Skin epidermis (tissue), 12 donors: ENCODE data around the gene TMEFF1.

ENCODE experiments used
- H3K27ac ChIP-seq, 21 experiments: fragments of 200-600 bp; sonication (generic) in 11 of 21; one replicate each; pipeline ENCODE4 v1.5.0; 2020; ENCODE audit warnings: mild to moderate bottlenecking in 3 of 21, inconsistent platforms in 2 of 21, moderate library complexity in 2 of 21
- H3K4me3 ChIP-seq, 7 experiments: fragments of 200-600 bp; sonication (generic) in 2 of 7; one replicate each; pipeline ENCODE4 v1.5.0; 2020; ENCODE audit warnings: inconsistent platforms in 2 of 7, mild to moderate bottlenecking in 2 of 7, moderate library complexity in 1 of 7

The TMEFF1 gene

DNA sequence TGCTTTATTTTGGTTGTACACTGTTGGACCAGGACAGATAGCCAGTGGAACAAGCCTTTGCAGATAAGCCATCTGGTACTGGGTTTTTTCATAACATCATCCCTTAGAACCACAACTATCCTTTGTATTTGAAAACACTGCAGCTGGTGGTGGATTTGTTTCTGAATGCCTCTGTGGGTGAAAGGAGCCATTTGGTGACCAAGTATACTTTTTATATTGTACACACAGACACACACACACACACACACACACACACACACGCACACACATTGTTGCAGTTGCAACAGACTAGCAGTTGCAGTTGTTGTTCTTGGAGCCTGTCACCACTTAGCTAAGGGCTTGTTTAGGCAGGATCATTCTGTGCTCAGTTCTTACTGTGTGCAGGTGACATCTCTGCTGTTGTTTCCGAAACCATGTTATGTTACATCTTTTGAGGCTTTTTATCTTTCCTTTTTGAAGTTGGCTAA lies 82.0 kb downstream of the TMEFF1 start:
- H3K27ac ChIP-seq: no peak overlapping the region
- H3K4me3 ChIP-seq: no peak overlapping the region

DNA sequence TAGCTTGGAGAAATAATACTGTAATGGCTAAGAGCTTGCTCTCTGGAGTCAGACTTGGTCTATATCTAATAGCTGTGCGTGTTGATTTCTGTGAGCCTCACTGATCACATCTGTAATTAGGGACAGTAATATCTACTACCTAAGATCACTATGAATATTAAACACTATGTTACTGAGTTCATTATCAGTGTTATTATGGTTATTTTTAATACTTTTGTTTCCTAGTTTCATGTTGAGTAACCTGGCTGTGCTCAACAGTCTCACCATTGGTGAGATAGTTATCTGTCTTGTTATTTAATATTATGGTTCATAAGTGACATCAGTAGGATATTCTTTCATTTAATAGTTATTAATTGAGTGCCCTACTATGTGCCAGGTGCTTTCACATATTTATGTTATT lies 82.5 kb downstream of the TMEFF1 start:
- H3K4me3 ChIP-seq: no peak overlapping the region
- no peak overlapping the region for H3K27ac ChIP-seq

DNA sequence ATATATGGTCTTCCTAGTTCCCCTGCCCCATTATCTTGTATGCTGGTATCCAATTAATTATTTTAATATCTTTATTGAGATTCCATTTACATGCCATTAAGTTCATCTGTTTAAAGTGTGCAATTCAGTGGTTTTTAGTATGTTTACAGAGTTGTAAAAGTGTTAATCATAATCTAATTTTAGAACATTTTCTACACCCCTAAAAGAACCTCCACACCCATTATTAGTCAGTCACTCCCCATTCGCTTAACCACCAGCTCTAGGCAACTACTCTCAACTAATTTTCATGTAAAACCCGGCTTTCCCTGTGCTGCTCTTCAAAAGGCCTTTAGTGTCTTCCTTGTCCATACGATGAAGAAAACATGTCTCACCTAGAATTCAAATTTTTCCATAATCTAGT lies 84.1 kb downstream of the TMEFF1 start:
- H3K4me3 ChIP-seq: no peak overlapping the region
- H3K27ac ChIP-seq: no peak overlapping the region

DNA sequence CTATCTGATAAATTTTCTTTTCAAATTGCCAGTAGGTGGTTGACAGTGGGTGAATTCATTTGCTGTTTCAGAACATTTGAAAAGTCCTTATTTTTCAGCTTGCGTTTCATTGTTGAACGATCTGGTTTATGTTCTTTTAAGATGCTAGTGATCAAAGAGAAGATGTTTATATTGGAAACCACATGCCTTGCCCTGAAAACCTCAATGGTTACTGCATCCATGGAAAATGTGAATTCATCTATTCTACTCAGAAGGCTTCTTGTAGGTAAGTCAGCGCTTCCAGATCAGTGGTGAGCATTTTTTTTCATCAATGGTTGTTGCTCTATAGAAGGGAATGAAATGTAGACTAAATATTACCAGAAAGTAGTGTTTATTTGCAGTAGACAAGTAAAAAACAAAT lies 88.3 kb downstream of the TMEFF1 start:
- no peak overlapping the region for H3K27ac ChIP-seq
- no peak overlapping the region for H3K4me3 ChIP-seq

DNA sequence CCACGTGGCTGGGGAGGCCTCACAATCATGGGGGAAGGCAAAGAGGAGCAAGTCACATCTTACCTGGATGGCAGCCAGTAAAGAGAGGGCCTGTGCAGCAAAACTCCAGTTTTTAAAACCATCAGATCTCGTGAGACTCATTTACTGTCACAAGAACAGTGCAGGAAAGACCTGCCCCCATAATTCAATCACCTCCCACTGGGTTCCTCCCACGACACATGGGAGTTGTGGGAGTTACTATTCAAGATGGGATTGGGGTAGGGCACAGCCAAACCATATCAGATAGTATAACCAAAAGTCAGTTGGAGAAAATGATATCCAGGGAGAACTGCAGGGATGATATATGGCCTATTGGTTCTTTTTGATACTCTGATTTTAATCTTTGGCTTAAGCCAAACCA lies 94.9 kb downstream of the TMEFF1 start:
- H3K4me3 ChIP-seq: no peak overlapping the region
- no peak overlapping the region for H3K27ac ChIP-seq

DNA sequence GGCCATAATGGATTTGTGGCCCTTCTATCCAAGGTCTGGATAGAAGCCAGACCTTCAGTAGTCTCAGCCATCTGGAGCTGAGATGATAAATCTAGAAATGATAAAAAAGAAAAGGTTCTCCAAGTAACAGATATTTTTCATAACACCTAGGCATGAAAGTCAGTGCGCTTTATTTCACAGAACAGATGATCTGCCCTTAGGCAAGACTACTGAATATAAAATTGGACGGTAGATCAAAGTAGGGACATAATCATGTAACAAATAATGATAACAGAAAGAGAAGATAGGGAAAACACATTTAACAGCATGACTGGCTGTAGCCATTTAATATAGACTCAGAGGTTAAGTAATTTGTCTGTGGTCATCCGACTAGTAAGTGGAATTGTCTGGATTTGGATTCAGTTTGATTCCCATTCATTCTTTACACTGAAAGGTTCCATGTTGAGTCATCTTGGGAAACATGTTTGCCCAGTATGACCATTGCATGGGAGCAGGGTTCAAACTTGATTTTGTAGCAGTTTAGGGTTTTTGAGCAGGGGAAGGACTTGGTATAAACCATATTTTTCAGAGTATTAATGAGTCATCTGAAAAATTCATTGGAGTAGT lies 100.8 kb downstream of the TMEFF1 start:
- Histone ChIP-seq H3K27ac (no peak overlapping the region), H3K4me3 (no peak overlapping the region)

DNA sequence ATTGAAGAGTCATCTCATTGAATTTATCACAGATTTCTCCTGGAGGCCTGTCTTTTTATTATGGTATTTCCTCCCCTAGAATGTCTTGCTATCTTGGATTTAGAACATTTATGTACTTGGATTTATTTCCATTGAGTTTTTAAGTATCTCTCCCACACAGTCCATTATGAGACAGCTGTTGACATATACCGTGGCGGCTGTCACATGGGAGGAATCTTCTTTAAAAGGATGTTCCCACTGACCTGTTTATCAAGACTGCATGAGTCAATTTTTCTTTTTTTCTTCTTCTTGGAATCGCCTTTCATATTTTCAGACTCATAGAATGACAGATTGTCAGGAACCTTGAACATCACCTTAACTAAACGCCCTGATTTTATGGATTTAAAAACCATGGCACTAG lies 102.1 kb downstream of the TMEFF1 start:
- Histone ChIP-seq H3K27ac (no peak overlapping the region), H3K4me3 (no peak overlapping the region)

DNA sequence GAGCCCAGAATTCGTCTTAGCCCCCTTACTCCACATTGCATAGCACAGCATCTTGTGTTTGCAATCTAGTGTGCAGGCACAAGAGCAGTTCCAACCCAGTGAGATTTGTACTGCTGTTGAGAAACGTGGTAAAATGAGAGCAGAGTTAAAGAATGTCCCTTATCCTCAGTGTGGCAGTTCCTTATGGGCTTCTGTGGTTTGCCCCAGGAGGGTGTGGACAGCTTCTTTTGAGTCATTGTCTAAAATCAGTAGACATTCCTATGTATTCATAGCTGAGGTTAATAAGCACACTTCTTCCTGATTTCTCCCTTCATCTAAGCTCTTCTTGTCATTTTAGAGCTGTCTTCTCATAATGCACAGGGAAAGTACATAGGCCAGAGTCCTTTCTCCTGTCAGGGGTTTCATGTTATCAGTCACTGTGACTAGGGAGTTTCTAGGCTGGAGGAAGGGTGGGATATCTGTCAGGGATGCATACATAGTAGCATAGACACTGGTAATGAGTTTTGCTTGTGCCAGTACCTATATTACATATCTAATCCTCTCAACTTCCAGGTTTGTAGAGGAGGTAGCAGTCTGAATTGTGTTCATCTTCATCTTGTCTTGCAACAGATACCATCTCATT lies 102.9 kb downstream of the TMEFF1 start:
- no peak overlapping the region for H3K4me3 ChIP-seq
- H3K27ac ChIP-seq: no peak overlapping the region

DNA sequence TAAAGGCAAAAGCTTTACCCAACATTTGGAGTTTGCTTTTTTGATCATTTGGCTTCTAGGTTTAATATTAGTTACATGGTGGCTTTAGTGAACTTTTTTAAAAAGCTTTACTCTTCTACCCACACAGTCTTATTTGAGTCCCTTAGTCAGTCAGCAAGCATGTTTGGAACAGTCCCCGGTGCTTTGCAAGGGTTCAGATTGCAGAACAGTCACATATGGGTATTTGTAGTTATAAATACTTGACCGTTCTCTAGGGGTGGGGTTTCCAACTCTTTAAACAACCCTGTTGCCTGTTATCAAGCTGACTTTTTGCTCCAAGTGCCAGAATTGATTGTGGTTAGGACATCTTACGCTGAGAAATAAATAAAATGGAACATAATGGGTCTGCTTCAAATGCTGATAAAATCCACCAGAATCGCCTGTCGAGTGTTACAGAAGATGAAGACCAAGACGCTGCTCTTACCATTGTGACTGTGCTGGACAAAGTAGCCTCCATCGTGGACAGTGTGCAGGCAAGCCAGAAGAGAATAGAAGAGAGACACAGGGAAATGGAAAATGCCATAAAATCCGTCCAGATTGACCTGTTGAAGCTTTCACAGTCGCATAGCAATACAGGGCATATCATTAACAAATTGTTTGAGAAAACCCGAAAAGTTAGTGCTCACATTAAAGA lies 105.0 kb downstream of the TMEFF1 start, which contains the start of gene CAVIN4:
CAVIN4 (plus strand) TSS at position 304 of the 673 bp plus-strand sequence; CDS start at position 369, 65 bp downstream.
- Histone ChIP-seq H3K27ac (no peak within 1 kb of the TSS), H3K4me3 (no peak within 1 kb of the TSS)

DNA sequence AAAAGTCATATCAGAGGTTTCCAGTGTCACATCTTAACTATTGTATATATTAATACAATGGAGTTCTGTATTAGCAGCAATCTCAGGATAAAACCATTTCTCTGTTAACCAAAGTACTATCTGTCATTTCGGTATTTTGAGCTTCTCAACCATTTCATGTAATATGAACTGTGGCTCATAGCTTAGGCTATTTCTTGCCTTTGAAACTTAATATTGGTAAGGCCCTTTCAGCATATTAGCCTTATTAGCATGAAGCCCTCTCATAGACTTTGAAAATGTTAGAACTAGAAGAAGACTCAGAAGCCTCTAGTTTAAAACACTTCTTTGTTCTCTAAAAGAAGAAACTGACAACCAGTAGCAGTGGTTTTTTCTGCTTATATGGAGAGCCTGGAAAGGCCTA lies 105.7 kb downstream of the TMEFF1 start:
- Histone ChIP-seq H3K4me3 (no peak overlapping the region), H3K27ac (no peak overlapping the region)

DNA sequence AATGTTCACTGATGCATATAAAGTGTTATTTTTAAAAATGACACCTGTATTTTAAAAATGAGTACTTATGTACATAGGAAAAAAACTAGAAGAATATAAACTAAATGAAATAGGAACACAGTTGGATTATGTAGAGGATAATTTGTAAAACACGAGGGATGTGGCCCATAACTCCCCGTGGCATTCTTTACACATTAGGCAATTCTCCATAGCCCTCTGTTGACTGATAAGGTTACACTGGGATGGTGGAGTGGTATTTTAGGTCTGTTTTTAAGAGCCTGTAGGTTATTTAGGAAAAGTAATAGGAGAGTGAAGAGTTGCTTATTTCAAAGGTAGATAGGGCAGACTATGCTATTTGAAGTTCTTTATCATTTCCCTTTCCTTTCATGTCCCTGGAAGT lies 106.7 kb downstream of the TMEFF1 start:
- H3K4me3 ChIP-seq: no peak overlapping the region
- H3K27ac ChIP-seq: no peak overlapping the region

DNA sequence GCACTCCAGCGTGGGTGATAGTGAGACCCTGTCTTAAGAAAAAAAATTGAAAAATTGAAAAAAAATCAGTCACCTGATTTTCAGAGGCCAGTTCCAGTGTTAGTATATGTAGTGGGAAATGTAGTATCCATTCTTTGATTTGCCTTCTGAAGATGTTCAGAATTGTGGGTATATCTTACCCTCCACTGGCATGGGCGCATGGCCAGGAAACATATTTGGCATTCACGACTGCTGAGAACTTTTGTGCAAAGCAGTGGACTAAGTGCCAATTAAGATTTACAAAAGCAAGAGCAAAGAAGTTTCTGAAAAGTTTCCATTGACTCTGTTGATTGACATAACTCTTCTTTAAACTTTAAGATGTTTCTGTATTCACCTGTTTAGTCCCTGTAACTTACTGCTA lies 107.3 kb downstream of the TMEFF1 start:
- no peak overlapping the region for H3K4me3 ChIP-seq
- no peak overlapping the region for H3K27ac ChIP-seq

DNA sequence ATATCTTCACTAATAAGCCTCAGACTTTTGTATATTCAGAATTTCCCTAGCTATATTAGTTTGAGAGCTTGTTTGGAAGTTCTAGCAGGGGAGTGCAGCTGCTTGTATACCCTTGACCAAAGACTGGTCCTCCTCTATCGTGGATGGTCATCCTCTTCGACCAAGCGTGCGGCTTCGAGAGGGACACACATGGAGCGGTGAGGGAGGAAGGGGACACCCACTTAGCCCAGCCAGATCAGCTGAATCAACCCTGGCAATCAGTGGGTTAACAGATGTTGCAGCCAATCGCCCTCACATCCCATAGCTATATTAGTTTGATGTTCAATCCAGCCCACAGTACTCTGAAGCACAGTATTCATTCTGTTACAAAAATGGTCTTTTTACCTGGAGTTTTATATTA lies 108.1 kb downstream of the TMEFF1 start:
- H3K27ac ChIP-seq: no peak overlapping the region

DNA sequence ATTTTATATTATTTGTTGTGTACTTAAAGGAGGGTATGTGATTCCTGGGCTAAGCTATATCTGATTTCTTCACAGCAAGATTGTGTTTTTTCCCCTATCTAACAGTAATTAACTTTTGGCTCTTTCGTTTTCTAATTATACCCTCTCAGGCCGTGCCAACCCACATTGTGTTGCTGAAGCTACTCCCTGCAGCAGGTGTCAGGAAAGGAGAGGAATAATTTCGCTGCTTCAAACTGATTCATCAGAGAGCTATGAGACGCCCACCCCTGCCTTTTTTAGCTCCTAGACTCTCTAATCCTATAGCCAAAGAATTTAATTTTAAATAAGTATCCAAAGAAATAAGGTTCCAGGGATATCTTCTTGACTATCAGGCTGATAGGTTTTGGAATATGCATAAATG lies 108.7 kb downstream of the TMEFF1 start:
- no peak overlapping the region for H3K27ac ChIP-seq
- H3K4me3 ChIP-seq: no peak overlapping the region

More for the DNA sequence above, 108.1 kb downstream of the TMEFF1 start:
- H3K4me3 ChIP-seq: no peak overlapping the region

DNA sequence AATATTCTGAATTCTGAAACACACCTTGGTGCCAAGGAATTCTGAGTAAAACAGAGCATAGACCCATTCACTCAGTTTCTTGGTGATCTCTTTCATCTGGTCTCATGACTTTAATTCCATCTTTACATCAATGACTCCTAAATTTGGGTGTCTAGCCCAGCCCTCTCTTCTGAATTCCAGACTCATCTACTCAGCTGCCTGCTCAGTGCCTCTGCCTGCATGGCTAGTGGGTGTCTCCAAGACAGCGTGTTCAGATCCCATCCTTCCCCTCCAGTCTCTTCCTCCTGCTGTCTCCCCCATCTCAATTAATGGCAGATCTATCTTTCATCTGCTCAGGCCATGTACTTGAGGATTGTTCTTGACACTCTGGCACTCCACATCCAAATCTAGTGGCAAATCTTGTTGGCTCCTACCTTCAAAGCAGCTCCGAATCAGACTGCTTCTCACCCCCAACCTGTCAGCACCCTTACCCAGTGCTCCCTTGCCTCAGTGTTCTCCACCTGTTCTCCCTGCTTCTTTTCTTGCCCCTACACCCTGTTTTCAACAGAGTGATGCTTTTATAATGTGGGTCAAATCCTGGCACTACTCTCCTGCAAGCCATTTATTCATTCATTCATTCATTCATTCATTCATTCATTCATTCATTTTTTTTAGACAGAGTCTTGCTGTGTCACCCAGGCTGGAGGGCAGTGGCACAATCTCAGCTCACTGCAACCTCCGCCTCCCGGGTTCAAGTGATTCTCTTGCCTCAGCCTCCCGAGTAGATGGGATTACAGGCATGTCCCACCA lies 110.3 kb downstream of the TMEFF1 start:
- H3K27ac ChIP-seq: no peak overlapping the region
- no peak overlapping the region for H3K4me3 ChIP-seq

DNA sequence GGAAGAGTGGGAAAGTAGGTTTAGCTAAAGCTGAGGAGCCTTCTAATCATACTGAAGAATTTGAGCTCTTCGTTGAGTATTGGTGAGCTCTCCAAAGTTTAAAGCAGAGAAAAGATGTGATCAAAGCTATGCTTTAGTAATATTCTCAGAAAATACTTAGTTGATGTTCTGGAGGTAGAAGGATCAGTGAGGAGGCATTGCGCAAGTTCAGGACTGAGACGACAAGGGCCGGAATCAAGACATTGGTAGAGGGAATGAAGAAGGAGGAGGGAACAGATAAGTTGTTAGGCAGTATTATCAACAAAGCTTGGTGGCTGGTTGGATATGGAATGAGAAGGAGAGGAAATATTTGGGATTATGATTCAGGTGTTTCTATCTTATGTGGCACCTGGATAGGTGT lies 112.0 kb downstream of the TMEFF1 start:
- no peak overlapping the region for H3K4me3 ChIP-seq
- H3K27ac ChIP-seq: no peak overlapping the region

DNA sequence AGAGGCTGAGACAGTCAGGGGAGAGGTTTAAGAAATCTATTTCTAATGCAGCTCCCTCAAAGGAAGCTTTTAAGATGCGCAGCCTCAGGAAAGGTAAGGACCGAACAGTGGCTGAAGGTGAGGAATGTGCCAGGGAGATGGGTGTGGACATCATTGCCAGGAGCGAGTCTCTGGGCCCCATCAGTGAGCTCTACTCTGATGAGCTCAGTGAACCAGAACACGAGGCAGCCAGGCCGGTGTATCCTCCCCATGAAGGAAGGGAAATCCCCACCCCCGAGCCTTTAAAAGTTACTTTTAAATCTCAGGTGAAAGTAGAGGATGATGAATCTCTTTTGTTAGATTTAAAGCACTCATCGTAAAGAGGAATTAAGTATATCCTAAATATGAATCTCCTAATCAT lies 113.1 kb downstream of the TMEFF1 start:
- no peak overlapping the region for H3K27ac ChIP-seq
- H3K4me3 ChIP-seq: no peak overlapping the region

DNA sequence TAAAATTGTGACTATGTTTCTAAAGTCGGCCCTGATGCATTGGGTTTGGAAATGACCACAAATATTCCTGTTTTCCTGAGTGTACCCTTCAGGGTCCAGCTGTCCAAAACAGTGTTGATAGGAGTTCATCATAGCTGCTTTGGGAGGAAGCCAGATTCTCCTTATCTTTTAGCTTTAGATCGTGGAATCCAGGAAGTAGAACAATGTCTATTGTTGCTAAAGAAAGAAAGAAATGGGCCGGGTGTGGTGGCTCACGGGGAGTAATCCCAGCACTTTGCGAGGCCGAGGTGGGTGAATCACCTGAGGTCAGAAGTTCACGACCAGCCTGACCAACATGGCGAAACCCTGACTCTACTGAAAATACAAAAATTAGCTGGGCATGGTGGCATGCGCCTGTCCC lies 114.4 kb downstream of the TMEFF1 start:
- H3K27ac ChIP-seq: no peak overlapping the region

DNA sequence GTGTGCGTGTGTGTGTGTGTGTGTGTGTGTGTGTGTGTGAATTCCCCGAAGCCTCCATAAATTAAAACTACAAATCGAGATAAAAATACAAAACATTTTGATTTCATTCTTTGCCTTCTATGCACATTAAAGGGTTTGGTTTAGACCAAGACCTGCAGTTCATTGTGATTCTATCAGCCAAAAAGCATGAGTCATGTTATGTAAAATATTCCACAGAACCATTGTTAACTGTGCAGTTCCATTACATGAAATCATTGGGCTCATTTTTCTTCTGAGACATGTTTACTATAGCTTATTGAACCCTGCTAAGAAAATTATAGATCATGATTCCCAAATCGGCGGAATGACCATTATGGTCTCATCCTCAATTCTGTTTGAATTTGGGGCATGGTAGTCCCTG lies 116.6 kb downstream of the TMEFF1 start:
- no peak overlapping the region for H3K4me3 ChIP-seq
- no peak overlapping the region for H3K27ac ChIP-seq

More for the DNA sequence above, 114.4 kb downstream of the TMEFF1 start:
- H3K4me3 ChIP-seq: no peak overlapping the region

DNA sequence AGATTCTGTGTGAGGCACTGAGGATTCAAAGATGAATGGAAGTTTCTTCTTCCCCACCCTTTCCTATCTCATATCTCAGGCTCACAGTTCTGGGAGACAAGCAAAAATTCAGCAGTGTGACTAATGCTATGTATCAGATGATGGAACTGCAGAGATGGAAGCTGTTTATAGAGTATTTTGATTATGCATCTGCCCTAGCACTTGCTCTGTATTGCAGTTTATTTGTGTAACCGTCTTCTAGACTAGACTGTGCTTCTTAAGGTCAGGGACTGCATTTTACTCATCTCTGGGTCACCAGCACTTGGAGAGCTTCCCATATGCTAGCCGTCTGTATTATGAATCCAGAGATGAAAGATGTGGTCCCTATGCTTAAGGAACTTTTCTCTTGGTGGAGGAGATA lies 117.5 kb downstream of the TMEFF1 start:
- no peak overlapping the region for H3K4me3 ChIP-seq
- no peak overlapping the region for H3K27ac ChIP-seq

DNA sequence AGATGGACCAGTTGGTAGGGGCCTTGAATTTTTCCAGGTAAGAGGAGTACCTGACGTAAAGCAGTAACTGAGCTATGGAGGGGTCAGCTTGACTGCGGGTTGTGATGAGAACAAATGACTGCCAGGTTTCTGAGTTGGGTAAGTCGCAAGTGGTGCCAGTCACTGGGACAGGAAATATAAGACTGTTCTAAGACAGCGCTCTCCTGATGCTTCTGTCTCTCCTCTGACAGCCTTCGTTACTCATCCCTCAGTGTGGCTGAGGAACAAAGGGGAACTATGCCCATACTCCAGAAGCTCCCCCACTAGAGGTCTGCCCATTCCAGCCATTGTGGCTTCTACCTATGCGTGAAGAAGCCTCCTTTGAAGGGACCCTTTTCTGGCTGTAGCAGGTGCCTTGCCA lies 118.2 kb downstream of the TMEFF1 start:
- no peak overlapping the region for H3K4me3 ChIP-seq
- H3K27ac ChIP-seq: no peak overlapping the region
